Esophagus muscularis mucosa (tissue), 4 donors: ENCODE measurements around the gene CELSR1.

Experiments used
- CTCF ChIP-seq, 3 experiments: fragments of 200-600 bp in 2 of 3; fragments of 450-650 bp in 1 of 3; sonication (generic) in 2 of 3; IDR thresholded peaks; one replicate each; pipeline ENCODE4 v1.5.1; 2017 to 2019; ENCODE audit warnings: antibody characterized with exemption in 3 of 3, mild to moderate bottlenecking in 2 of 3, moderate library complexity in 1 of 3
- EP300 ChIP-seq: sonication (generic); formaldehyde crosslinking; IDR thresholded peaks from one replicate; pipeline ENCODE4 v1.6.1; 2017; ENCODE audit warnings: antibody characterized with exemption
- POLR2A ChIP-seq: fragments of 450-650 bp; IDR thresholded peaks from one replicate; pipeline ENCODE4 v1.6.1; 2017; ENCODE audit warnings: antibody characterized with exemption, moderate library complexity, mild to moderate bottlenecking, low read depth
- POLR2AphosphoS5 ChIP-seq, 2 donors: sonication (generic); formaldehyde crosslinking; IDR thresholded peaks; one replicate each; pipeline ENCODE4 v1.6.1; 2017; ENCODE audit warnings: antibody characterized with exemption in 2 of 2

GRCh38 chr22:46500201-46500600, 37.2 kb downstream of the CELSR1 start:
- TF ChIP-seq CTCF (IDR thresholded peaks at IDR 0.05) (no peak), EP300 (no peak), POLR2AphosphoS5 (IDR thresholded peaks at IDR 0.05) (no peak), POLR2A (no peak)
